ENCODE measurements around the gene GGA2. TPM values are rescaled to one million over a fixed set of nuclear protein-coding genes. Genes with fewer than 3 reads are reported as not detected.
"Not testable (repeated sequence)": the region's sequence is repeated elsewhere in the genome, so short reads cannot be mapped to it uniquely, and the experiment has no call there.

The GGA2 gene
- total RNA-seq, 1 donor = 38.7 TPM

DNA sequence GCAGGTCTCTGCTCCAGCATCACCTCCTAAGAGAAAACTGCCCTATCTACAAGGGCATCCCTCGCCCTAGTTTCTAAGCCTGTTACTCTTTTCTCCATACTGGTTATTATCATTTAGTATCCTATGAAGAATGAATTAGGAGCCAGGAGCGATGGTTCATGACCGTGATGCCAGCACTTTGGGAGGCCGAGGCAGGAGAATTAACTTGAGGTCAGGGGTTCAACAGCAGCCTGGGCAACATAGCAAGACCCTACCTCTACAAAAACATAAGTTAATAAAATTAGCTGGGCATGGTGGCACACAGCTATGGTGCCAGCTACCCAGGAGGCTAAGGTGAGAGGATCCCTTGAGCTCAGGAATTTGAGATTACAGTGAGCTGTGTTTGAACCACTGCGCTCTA lies 39.6 kb upstream of the GGA2 start:
- H3K4me3 ChIP-seq (ENCODE audit: low read depth, low read length) = no peak overlapping the region
- TF ChIP-seq, protein P1, sequence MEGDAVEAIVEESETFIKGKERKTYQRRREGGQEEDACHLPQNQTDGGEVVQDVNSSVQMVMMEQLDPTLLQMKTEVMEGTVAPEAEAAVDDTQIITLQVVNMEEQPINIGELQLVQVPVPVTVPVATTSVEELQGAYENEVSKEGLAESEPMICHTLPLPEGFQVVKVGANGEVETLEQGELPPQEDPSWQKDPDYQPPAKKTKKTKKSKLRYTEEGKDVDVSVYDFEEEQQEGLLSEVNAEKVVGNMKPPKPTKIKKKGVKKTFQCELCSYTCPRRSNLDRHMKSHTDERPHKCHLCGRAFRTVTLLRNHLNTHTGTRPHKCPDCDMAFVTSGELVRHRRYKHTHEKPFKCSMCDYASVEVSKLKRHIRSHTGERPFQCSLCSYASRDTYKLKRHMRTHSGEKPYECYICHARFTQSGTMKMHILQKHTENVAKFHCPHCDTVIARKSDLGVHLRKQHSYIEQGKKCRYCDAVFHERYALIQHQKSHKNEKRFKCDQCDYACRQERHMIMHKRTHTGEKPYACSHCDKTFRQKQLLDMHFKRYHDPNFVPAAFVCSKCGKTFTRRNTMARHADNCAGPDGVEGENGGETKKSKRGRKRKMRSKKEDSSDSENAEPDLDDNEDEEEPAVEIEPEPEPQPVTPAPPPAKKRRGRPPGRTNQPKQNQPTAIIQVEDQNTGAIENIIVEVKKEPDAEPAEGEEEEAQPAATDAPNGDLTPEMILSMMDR (IDR thresholded peaks at IDR 0.05; ENCODE audit: insufficient read depth, low read length) = no peak
- no peak for DNase-seq (ENCODE audit: low read depth)

DNA sequence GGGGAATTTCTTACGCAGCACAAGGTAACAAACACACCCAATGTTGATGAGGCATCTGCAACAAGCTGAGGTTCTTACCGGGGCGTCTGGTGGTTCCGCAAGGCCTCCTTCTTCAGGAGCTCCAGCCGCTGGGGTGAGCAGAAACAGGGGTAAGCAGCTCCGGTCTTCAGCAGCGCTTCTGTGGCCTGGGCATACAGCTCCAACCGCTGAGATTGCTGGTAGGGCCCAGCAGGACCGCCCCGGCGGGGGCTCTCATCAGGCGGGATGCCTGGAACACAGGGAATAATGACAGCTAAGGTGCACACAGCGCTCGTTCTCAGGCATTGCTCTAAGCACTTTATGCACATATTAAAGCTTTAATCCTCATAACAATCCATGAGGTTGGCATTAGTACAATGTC lies 34.1 kb upstream of the GGA2 start:
- TF ChIP-seq, protein P1 (IDR thresholded peaks at IDR 0.05; ENCODE audit: insufficient read depth, low read length) = no peak
- no peak for DNase-seq (ENCODE audit: low read depth)
- no peak overlapping the region for H3K4me3 ChIP-seq (ENCODE audit: low read depth, low read length)

DNA sequence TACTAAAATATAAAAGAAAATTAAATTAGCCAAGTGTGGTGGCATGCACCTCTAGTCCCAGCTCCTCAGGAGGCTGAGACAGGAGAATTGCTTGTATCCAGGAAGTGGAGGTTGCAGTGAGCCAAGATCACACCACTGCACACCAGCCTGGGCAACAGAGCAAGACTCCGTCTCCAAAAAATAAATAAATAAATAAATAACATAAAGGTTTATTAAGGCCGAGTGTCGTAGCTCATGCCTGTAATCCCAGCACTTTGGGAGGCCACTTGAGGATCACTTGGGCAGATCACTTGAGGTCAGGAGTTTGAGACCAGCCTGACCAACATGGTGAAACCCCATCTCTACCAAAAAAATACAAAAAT lies 30.5 kb upstream of the GGA2 start:
- not testable (repeated sequence) for H3K4me3 ChIP-seq (ENCODE audit: low read depth, low read length); DNase-seq (ENCODE audit: low read depth)

DNA sequence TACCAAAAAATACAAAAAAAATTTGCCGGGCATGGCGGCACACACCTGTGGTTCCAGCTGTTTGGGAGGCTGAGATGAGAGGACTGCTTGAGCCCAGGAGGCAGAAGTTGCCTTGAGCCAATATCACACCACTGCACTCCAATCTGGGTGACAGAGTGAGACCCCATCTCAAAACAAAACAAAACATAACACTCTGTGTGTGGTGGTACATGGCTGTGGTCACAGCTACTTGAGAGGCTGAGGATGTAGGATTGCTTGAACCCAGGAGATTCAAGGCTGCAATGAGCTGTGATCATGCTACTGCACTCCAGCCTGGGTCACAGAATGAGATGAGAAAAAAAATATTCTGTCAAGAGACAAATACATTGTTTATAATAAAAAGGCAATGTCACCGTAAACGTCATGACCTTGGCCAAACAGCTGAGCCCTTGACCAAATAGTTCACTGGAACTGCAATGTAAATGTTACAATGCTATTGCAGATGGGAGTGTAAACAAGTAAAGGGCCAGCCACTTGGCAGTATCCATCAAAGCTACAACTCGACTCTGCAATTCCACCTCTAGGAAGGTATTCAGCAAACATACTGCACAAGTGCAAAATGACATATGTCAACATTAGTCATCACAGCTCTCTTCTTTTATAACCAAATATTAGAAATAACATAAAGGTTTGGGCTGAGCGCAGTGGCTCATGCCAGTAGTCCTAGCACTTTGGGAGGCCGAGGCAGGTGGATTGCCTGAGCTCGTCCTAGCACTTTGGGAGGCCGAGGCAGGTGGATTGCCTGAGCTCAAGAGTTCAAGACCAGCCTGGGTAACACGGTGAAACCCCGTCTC lies 29.9 kb upstream of the GGA2 start:
- TF ChIP-seq, protein P1 (IDR thresholded peaks at IDR 0.05; ENCODE audit: insufficient read depth, low read length) = no peak
- DNase-seq (ENCODE audit: low read depth) = no peak
- H3K4me3 ChIP-seq (ENCODE audit: low read depth, low read length) = no peak overlapping the region

DNA sequence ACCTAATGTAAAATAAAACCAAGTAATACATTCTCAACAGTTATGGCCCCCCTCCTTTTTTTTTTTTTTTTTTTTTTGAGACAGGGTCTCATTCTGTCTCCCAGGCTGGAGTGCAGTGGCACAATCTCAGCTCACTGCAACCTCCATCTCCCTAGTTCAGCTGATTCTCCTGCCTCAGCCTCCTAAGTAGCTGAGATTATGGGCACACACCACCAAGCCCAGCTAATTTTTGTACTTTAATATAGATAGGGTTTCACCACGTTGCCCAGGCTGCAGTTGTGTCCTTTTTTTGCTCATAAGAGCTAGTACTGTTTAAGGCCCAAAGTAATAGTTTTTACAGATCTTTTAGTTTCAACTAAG lies 28.6 kb upstream of the GGA2 start:
- TF ChIP-seq, protein P1 (IDR thresholded peaks at IDR 0.05; ENCODE audit: insufficient read depth, low read length) = no peak
- no peak overlapping the region for H3K4me3 ChIP-seq (ENCODE audit: low read depth, low read length)
- no peak for DNase-seq (ENCODE audit: low read depth)

DNA sequence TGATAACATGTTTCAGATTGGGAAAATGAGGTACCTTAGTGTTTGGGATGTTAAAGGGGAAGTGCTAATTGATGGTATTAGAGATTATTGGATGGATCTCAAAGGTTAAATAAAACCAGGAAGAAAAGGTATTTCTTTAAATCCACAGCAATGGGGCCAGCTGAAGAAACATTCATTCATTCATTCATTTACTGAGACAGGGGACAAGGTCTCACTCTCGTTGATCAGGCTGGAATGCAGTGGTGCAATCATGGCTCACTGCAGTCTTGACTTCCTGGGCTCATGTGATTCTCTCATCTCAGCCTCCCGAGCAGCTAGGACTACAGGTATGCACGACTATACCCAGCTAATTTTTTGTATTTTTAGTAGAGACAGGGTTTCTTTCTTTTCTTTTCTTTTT lies 27.1 kb upstream of the GGA2 start:
- no peak for DNase-seq (ENCODE audit: low read depth)
- TF ChIP-seq, protein P1 (IDR thresholded peaks at IDR 0.05; ENCODE audit: insufficient read depth, low read length) = no peak
- H3K4me3 ChIP-seq (ENCODE audit: low read depth, low read length) = no peak overlapping the region

DNA sequence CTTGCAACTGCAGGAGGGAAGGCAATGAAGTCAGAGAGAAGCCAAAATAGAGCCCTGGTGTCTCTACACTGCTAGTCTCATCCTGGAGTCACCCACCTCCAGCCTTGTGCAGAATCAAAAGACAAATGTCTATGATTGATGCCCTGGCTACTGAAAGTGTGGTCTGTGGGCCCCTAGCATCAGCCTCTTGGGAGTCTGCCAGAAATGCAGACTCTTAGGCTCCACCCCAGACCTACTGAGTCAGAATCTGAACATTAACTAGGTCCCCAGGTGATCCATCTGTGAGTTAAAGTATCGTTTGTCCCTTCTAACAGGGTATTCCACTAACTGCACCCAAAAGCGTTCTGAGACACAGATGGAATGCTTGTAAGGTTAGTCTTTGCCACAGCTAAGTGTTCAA lies 25.6 kb upstream of the GGA2 start:
- no peak for DNase-seq (ENCODE audit: low read depth)
- H3K4me3 ChIP-seq (ENCODE audit: low read depth, low read length) = no peak overlapping the region
- TF ChIP-seq, protein P1 (IDR thresholded peaks at IDR 0.05; ENCODE audit: insufficient read depth, low read length) = no peak

Measured in fibroblast of the aortic adventitia (primary cell).